T-cell (primary cell): ENCODE results near the gene GNAS. TPM values are rescaled to one million over a fixed set of nuclear protein-coding genes. Genes with fewer than 3 reads are reported as not detected.
"Not testable (repeated sequence)": the region's sequence is repeated elsewhere in the genome, so short reads cannot be mapped to it uniquely, and the experiment has no call there.

Source experiments
- ATAC-seq, 4 experiments: fragments of 200-7000 bp in 3 of 4; fragments of 150-1000 bp in 1 of 4; cut with Tn5 transposase; replicated peaks in 1 of 4; 1 replicate in 3 of 4; 2 replicates in 1 of 4; pipeline ENCODE4 v1.10.0; 2021; ENCODE audit warnings: moderate library complexity in 3 of 4, mild to moderate bottlenecking in 2 of 4, moderate number of reproducible peaks in 1 of 4
- CTCF ChIA-PET, 2 donors: fragments of 300-600 bp; sonication (Branson Sonifier 250); formaldehyde crosslinking; loops; one replicate each; lab custom pipeline; 2022; ENCODE audit warnings: antibody characterized with exemption in 2 of 2; lab: Charles Lee
- POLR2A ChIA-PET, 2 donors: fragments of 300-600 bp; sonication (Branson Sonifier 250); formaldehyde crosslinking; loops; one replicate each; lab custom pipeline; 2022; ENCODE audit warnings: antibody characterized with exemption in 2 of 2; lab: Charles Lee
- DNase-seq, 35 experiments: peaks; one replicate each; pipeline versions ENCODE4 v3.0.0 to v3.0.0-alpha.2; 2013 to 2023
- H3K27ac ChIP-seq: one replicate; pipeline ENCODE4 v1.5.1; 2013; ENCODE audit warnings: low read length
- H3K27me3 ChIP-seq, 2 experiments: replicated peaks in 1 of 2; 1 replicate in 1 of 2; 2 replicates in 1 of 2; pipeline versions ENCODE4 v1.6.1 to v1.7.0; 2013; ENCODE audit warnings: low read length in 1 of 2, mixed read lengths in 1 of 2; ENCODE audit not compliant: control insufficient read depth in 2 of 2, insufficient read depth in 2 of 2; ENCODE audit errors: extremely low read depth in 1 of 2
- H3K36me3 ChIP-seq, 2 donors: 1 replicate in 1 of 2; 2 replicates in 1 of 2; pipeline versions ENCODE4 v1.6.1 to v1.7.0; 2013; ENCODE audit warnings: low read length in 1 of 2; ENCODE audit not compliant: control insufficient read depth in 2 of 2, insufficient read depth in 1 of 2; ENCODE audit errors: extremely low read depth in 1 of 2
- H3K4me1 ChIP-seq, 2 experiments: 1 replicate in 1 of 2; 2 replicates in 1 of 2; pipeline versions ENCODE4 v1.6.1 to v1.7.0; 2013; ENCODE audit warnings: low read length in 2 of 2, mixed read lengths in 1 of 2; ENCODE audit not compliant: insufficient read depth in 2 of 2, control insufficient read depth in 1 of 2; ENCODE audit errors: extremely low read depth in 1 of 2
- H3K4me3 ChIP-seq, 2 donors: 1 replicate in 1 of 2; 2 replicates in 1 of 2; pipeline versions ENCODE4 v1.5.1 to v1.7.0; 2013; ENCODE audit warnings: mild to moderate bottlenecking in 2 of 2, low read length in 1 of 2, moderate library complexity in 1 of 2; ENCODE audit not compliant: control insufficient read depth in 1 of 2; ENCODE audit errors: extremely low read depth in 1 of 2
- H3K9me3 ChIP-seq: 2 replicates; pipeline ENCODE4 v1.7.0; 2013
- H3K27ac Mint-ChIP-seq, 2 donors: one replicate each; pipeline ENCODE4 v1.8.0; 2020 to 2021; ENCODE audit warnings: mild to moderate bottlenecking in 2 of 2, mixed read lengths in 2 of 2
- H3K27me3 Mint-ChIP-seq, 2 donors: one replicate each; pipeline ENCODE4 v1.8.0; 2021 to 2022; ENCODE audit warnings: mixed read lengths in 2 of 2
- H3K36me3 Mint-ChIP-seq: one replicate; pipeline ENCODE4 v1.8.0; 2021; ENCODE audit warnings: mixed read lengths
- H3K4me1 Mint-ChIP-seq, 3 donors: one replicate each; pipeline ENCODE4 v1.8.0; 2020 to 2022; ENCODE audit warnings: mixed read lengths in 3 of 3, mild to moderate bottlenecking in 1 of 3
- H3K4me3 Mint-ChIP-seq, 3 donors: one replicate each; pipeline ENCODE4 v1.8.0; 2020 to 2022; ENCODE audit warnings: mild to moderate bottlenecking in 3 of 3, mixed read lengths in 3 of 3, moderate library complexity in 3 of 3
- H3K9me3 Mint-ChIP-seq, 3 donors: one replicate each; pipeline ENCODE4 v1.8.0; 2020 to 2022; ENCODE audit warnings: mixed read lengths in 3 of 3
- WGBS: methylation state at CpG from one replicate; pipeline ENCODE4 v1.1.5; 2013; ENCODE audit warnings: missing lambda C conversion rate; ENCODE audit not compliant: insufficient coverage; 5-methylcytosine and 5-hydroxymethylcytosine counted together
- total RNA-seq, 35 experiments: library from RNA in 6 of 35; stranded (reverse) in 6 of 35; fragments of 120-200 nt in 1 of 35; gene quantifications; one replicate each; pipeline versions ENCODE4 v1.2.1 to v1.2.4 and lab custom pipeline; 2013 to 2026

GNAS gene
- total RNA-seq, 5 donors from 2014 or later (not counting 1 experiment from before 2014, with no cell fraction given), result 578 to 855 (median 640) TPM

- CTCF ChIA-PET, result interaction anchor here in 1 of 2 donors (0.8 kb wide), 1 partner anchor 35 kb away, joined by 3 read pairs; no protein-coding TSS in a partner anchor
- 40% methylated on average over 4 of the region's 8 CpGs for WGBS
- peaks cover 0 to 4% of the 10 kb centered on the region in 2 donors for H3K27me3 Mint-ChIP-seq
- H3K4me1 Mint-ChIP-seq, result peaks cover 0 to 6% (median 0%) of the 10 kb centered on the region in 3 donors
- Histone ChIP-seq H3K4me1 (peaks cover 0 to 3% of the 10 kb centered on the region in 2 experiments), H3K9me3 (no peaks in the 10 kb centered on the region), H3K27me3 (peaks cover 0 to 30% of the 10 kb centered on the region in 2 experiments), H3K27ac (no peak overlapping the region), H3K36me3 (no peaks in the 10 kb centered on the region), H3K4me3 (no peak overlapping the region)
- H3K36me3 Mint-ChIP-seq, result peaks cover 3% of the 10 kb centered on the region
- DNase-seq (no peak), ATAC-seq (peak; percentile 24 to 40 (median 34))
- no peak overlapping the region for H3K4me3 Mint-ChIP-seq
- POLR2A ChIA-PET, result no interaction called here
- no peak overlapping the region for H3K27ac Mint-ChIP-seq
- H3K9me3 Mint-ChIP-seq, result no peaks in the 10 kb centered on the region
Observed at GRCh38 chr20:58818586-58819285, 33.8 kb upstream of the GNAS start.

- Mint-ChIP-seq H3K4me1 (peaks cover 0 to 6% (median 0%) of the 10 kb centered on the region in 3 donors), H3K27ac (no peak overlapping the region), H3K9me3 (no peaks in the 10 kb centered on the region), H3K27me3 (no peaks in the 10 kb centered on the region), H3K36me3 (peaks cover 3% of the 10 kb centered on the region), H3K4me3 (no peak overlapping the region)
- 94% methylated on average over 12 of the region's 13 CpGs for WGBS
- peaks cover 0 to 29% of the 10 kb centered on the region in 2 experiments for H3K27me3 ChIP-seq
- no peak overlapping the region for H3K27ac ChIP-seq
- no peaks in the 10 kb centered on the region for H3K9me3 ChIP-seq
- no peaks in the 10 kb centered on the region for H3K36me3 ChIP-seq
- peaks cover 0 to 3% of the 10 kb centered on the region in 2 experiments for H3K4me1 ChIP-seq
- no peak for DNase-seq
- POLR2A ChIA-PET, result no interaction called here
- no peak for ATAC-seq
- H3K4me3 ChIP-seq, result no peak overlapping the region
- CTCF ChIA-PET, result no interaction called here
Observed at GRCh38 chr20:58819921-58820320, 32.6 kb upstream of the GNAS start.

- H3K36me3 ChIP-seq, H3K27me3 Mint-ChIP-seq, H3K4me1 Mint-ChIP-seq, H3K27ac Mint-ChIP-seq, H3K9me3 ChIP-seq, H3K27ac ChIP-seq, H3K4me1 ChIP-seq, DNase-seq, CTCF ChIA-PET, POLR2A ChIA-PET, H3K4me3 Mint-ChIP-seq, H3K9me3 Mint-ChIP-seq, H3K4me3 ChIP-seq, H3K36me3 Mint-ChIP-seq, ATAC-seq: not testable (repeated sequence)
- H3K27me3 ChIP-seq, result peaks cover 0 to 25% of the 10 kb centered on the region in 2 experiments
- no CpG with 5 or more reads among the region's 6 CpGs for WGBS
Observed at GRCh38 chr20:58820515-58820914, 32.0 kb upstream of the GNAS start.

GRCh38 chr20:58822149-58822548 lies 30.4 kb upstream of the GNAS start:
- no CpG with 5 or more reads among the region's 8 CpGs for WGBS
- peaks cover 0 to 6% (median 0%) of the 10 kb centered on the region in 3 donors for H3K4me1 Mint-ChIP-seq
- H3K4me3 Mint-ChIP-seq, result no peak overlapping the region
- no peak overlapping the region for H3K27ac Mint-ChIP-seq
- DNase-seq, result no peak
- Histone ChIP-seq H3K4me3 (no peak overlapping the region), H3K27ac (no peak overlapping the region), H3K36me3 (peaks cover 0 to 2% of the 10 kb centered on the region in 2 donors), H3K27me3 (peaks cover 0 to 17% of the 10 kb centered on the region in 2 experiments), H3K4me1 (no peaks in the 10 kb centered on the region), H3K9me3 (no peaks in the 10 kb centered on the region)
- H3K27me3 Mint-ChIP-seq, result no peaks in the 10 kb centered on the region
- H3K9me3 Mint-ChIP-seq, result no peaks in the 10 kb centered on the region
- ChIA-PET POLR2A (no interaction called here), CTCF (no interaction called here)
- no peak for ATAC-seq
- H3K36me3 Mint-ChIP-seq, result peaks cover 3% of the 10 kb centered on the region

GRCh38 chr20:58822748-58823730 lies 29.5 kb upstream of the GNAS start:
- H3K27me3 Mint-ChIP-seq, result no peaks in the 10 kb centered on the region
- H3K9me3 Mint-ChIP-seq, result no peaks in the 10 kb centered on the region
- CTCF ChIA-PET, result no interaction called here
- DNase-seq, result no peak
- peaks cover 3% of the 10 kb centered on the region for H3K36me3 Mint-ChIP-seq
- Histone ChIP-seq H3K27me3 (peaks cover 0 to 13% of the 10 kb centered on the region in 2 experiments), H3K4me3 (no peak overlapping the region), H3K27ac (no peak overlapping the region), H3K36me3 (peaks cover 0 to 2% of the 10 kb centered on the region in 2 donors), H3K4me1 (no peaks in the 10 kb centered on the region), H3K9me3 (no peaks in the 10 kb centered on the region)
- no peak overlapping the region for H3K4me3 Mint-ChIP-seq
- no peak for ATAC-seq
- peaks cover 0 to 6% (median 0%) of the 10 kb centered on the region in 3 donors for H3K4me1 Mint-ChIP-seq
- H3K27ac Mint-ChIP-seq, result no peak overlapping the region
- POLR2A ChIA-PET, result no interaction called here
- WGBS, result 94% methylated on average over 24 of the region's 26 CpGs

- peaks cover 0 to 5% (median 0%) of the 10 kb centered on the region in 3 donors for H3K9me3 Mint-ChIP-seq
- peaks cover 0 to 6% (median 0%) of the 10 kb centered on the region in 3 donors for H3K4me1 Mint-ChIP-seq
- DNase-seq (no peak), ATAC-seq (no peak)
- no peak overlapping the region for H3K27ac Mint-ChIP-seq
- H3K4me3 Mint-ChIP-seq, result no peak overlapping the region
- ChIA-PET CTCF (no interaction called here), POLR2A (no interaction called here)
- Histone ChIP-seq H3K36me3 (peaks cover 0 to 2% of the 10 kb centered on the region in 2 donors), H3K4me1 (no peaks in the 10 kb centered on the region), H3K4me3 (no peak overlapping the region), H3K27ac (no peak overlapping the region), H3K27me3 (peaks cover 0 to 13% of the 10 kb centered on the region in 2 experiments), H3K9me3 (no peaks in the 10 kb centered on the region)
- 92% methylated on average over 6 of the region's 8 CpGs for WGBS
- peaks cover 3% of the 10 kb centered on the region for H3K36me3 Mint-ChIP-seq
- H3K27me3 Mint-ChIP-seq, result no peaks in the 10 kb centered on the region
Observed at GRCh38 chr20:58824843-58825242, 27.7 kb upstream of the GNAS start.
